Panc1 (cell line): Measurements from ENCODE around the gene HACD4.

Experiments used
- CTCF ChIP-seq: fragments of 450-650 bp; IDR thresholded peaks from 2 replicates; pipeline ENCODE4 v1.5.1; 2017; ENCODE audit warnings: mild to moderate bottlenecking
- POLR2AphosphoS5 ChIP-seq: IDR thresholded peaks from 2 replicates; pipeline ENCODE4 v1.6.1; 2012; ENCODE audit warnings: mild to moderate bottlenecking, low read depth, low read length, moderate library complexity
- REST ChIP-seq, 2 experiments: IDR thresholded peaks; 2 replicates each; pipeline ENCODE4 v1.6.1; 2011 to 2012; ENCODE audit warnings: low read depth in 2 of 2, control low read depth in 1 of 2, low read length in 1 of 2, mild to moderate bottlenecking in 1 of 2, moderate library complexity in 1 of 2; ENCODE audit not compliant: insufficient read depth in 1 of 2
- SIN3A ChIP-seq: IDR thresholded peaks from 2 replicates; pipeline ENCODE4 v1.6.1; 2012; ENCODE audit warnings: low read depth, mild to moderate bottlenecking, low read length, moderate library complexity, borderline replicate concordance; ENCODE audit not compliant: insufficient read depth
- TCF7L2 ChIP-seq: IDR thresholded peaks from 2 replicates; pipeline ENCODE4 v1.6.1; 2011; ENCODE audit warnings: mild to moderate bottlenecking, low read depth, low read length, inconsistent platforms

- no peak for TF ChIP-seq POLR2AphosphoS5
- no peak for TF ChIP-seq CTCF
- no peak for TF ChIP-seq REST (IDR thresholded peaks at IDR 0.05; ENCODE audit: insufficient read depth in 1 of 2, low read depth in 2 of 2, low read length in 1 of 2)
- no peak for TF ChIP-seq TCF7L2
- no peak for TF ChIP-seq SIN3A
These were observed 7.9 kb upstream of the HACD4 start for GRCh38 chr9:21039302-21039701.
